WI38 (cell line): ENCODE results near the gene BTBD7.

Experiments used
- H3K4me3 ChIP-seq: 2 replicates; pipeline ENCODE4 v1.5.1; 2011; ENCODE audit warnings: low read depth, mild to moderate bottlenecking, control low read depth, low read length
- TF ChIP-seq, protein P1 (sequence below): IDR thresholded peaks from 2 replicates; pipeline ENCODE4 v1.5.1; 2012; ENCODE audit warnings: low read depth, mild to moderate bottlenecking, control low read depth, low read length

BTBD7 gene

DNA sequence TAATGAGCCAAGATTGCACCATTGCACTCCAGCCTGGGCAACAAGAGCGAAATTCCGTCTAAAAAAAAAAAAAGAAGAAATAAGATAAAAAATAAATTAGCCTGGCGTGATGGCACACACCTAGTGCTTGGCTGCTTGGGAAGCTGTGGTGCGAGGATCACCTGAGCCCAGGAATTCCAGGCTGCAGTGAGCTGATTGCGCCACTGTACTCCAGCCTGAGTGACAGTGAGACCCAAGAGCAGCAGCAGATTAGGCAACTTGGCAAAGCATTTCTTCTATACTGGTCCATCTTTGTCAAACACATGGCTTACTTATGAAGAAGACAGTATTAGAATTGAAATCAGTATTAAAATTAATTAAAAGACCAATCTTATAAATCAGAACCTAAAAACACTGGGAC, 132.3 kb downstream of the BTBD7 start:
- TF ChIP-seq, protein P1, sequence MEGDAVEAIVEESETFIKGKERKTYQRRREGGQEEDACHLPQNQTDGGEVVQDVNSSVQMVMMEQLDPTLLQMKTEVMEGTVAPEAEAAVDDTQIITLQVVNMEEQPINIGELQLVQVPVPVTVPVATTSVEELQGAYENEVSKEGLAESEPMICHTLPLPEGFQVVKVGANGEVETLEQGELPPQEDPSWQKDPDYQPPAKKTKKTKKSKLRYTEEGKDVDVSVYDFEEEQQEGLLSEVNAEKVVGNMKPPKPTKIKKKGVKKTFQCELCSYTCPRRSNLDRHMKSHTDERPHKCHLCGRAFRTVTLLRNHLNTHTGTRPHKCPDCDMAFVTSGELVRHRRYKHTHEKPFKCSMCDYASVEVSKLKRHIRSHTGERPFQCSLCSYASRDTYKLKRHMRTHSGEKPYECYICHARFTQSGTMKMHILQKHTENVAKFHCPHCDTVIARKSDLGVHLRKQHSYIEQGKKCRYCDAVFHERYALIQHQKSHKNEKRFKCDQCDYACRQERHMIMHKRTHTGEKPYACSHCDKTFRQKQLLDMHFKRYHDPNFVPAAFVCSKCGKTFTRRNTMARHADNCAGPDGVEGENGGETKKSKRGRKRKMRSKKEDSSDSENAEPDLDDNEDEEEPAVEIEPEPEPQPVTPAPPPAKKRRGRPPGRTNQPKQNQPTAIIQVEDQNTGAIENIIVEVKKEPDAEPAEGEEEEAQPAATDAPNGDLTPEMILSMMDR: no peak
- no peak overlapping the region for H3K4me3 ChIP-seq

DNA sequence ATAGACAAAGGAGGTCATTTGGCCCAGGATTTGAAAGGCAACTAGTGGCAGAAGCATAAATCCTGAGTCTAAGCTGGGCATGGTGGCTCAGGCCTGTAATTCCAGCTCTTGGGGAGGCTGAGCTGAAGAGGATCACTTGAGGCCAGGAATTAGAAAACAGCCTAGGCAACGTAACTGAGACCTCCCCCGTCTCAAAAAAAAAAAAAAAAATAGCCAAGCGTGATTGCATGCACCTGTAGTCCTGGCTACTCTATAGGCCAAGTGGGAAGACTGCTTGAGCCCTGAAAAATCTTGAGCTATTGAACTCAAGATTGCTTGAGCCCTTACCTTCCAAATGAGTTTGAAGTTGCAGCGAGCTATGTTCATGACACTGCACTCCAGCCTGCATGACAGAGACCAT, 133.8 kb downstream of the BTBD7 start:
- TF ChIP-seq, protein P1: no peak
- H3K4me3 ChIP-seq: no peak overlapping the region

DNA sequence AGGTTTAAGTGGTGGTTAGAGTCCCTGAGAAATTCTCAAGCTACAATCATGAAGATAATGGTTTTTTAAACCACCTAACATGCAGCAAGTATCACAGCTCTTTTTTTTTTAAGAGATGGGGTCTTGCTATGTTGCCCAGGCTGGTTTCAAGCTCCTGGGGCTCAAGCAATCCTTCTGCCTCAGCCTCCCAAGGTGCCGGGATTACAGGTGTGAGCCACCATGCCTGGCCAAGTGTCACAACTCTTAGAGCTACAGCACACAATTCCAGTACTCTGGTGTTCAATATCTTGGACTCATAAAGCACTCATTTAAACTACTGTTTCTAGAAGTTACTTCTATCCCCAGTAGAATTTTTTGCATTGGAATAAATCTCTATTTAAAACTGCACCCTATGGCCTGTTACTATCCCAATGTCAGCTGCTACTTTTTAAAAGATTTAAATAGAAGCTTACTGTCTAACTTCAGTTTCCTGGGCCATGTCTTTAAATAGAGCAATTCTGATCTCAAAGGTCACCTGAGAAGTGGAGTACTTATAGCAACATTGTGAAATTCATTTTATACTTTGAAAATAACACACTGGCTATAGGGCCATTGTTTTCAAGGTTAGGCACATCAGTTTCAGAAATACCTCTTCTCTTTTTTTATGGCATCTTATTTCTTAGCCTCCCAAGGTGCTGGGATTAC, 137.4 kb downstream of the BTBD7 start:
- no peak overlapping the region for H3K4me3 ChIP-seq
- TF ChIP-seq, protein P1: no peak
